ENCODE results near the gene FKBP7.
A peak's percentile ranks its signal among the peaks of the same experiment; 100 is the strongest.

The FKBP7 gene

DNA sequence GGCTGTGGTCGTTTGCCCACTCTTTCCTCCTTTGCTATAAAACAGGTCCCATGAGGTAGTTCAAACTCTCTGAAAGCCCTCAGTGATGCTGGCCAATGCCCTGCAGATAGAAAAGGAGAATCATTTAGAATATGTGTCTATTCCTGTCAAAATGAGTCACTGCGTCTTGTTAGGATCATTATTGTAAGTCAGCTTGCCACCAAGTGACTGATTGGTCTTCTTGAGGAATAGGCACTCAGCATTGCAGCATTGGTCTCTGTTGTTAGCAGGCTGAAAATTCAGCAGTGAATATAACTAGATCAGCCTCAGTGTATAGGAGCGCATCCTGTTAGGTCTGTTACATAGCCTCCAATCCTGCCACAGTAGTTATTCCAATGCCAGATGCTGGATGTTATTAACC is 56.3 kb downstream of the FKBP7 start:
- in situ Hi-C loops (cut with MboI; ENCODE audit: low pct_unique_long_range_greater_than_20kb, low sequenced_read_pairs, unreplicated experiment): loop anchor here (25.0 kb wide), 1 partner anchor 310 kb away; the partner anchor contains the start of gene RBM45

DNA sequence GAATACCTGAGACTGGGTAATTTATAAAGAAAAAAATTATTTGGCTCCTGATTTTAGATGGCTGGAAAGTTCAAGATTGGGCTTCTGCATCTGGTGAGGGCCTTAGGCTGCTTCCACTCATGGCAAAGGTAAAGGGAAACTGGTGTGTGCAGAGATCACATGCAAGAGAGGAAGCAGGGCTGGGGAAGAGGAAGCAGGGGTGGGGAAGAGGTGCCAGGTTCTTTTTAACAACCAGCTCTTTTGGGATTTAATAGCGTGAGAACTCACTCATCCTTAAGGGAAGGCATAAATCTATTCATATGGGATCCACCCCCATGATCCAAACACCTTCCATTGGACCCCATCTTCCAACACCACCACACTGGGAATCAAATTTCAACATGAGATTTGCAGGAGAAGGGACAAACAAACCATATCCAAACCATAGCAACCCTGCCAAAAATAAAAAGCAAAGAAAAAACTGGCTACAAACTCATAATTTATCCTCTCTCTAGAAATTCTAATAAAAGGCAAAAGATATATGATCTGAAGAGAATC is 57.9 kb downstream of the FKBP7 start:
- TF ChIP-seq, protein P1, sequence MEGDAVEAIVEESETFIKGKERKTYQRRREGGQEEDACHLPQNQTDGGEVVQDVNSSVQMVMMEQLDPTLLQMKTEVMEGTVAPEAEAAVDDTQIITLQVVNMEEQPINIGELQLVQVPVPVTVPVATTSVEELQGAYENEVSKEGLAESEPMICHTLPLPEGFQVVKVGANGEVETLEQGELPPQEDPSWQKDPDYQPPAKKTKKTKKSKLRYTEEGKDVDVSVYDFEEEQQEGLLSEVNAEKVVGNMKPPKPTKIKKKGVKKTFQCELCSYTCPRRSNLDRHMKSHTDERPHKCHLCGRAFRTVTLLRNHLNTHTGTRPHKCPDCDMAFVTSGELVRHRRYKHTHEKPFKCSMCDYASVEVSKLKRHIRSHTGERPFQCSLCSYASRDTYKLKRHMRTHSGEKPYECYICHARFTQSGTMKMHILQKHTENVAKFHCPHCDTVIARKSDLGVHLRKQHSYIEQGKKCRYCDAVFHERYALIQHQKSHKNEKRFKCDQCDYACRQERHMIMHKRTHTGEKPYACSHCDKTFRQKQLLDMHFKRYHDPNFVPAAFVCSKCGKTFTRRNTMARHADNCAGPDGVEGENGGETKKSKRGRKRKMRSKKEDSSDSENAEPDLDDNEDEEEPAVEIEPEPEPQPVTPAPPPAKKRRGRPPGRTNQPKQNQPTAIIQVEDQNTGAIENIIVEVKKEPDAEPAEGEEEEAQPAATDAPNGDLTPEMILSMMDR (IDR thresholded peaks at IDR 0.05; ENCODE audit: extremely low read depth, insufficient read depth, missing control alignments): no peak
- DNase-seq (ENCODE audit: low spot score): no peak
- in situ Hi-C loops (cut with MboI; ENCODE audit: low pct_unique_long_range_greater_than_20kb, low sequenced_read_pairs, unreplicated experiment): loop anchor here (25.0 kb wide), 1 partner anchor 308 kb away; the partner anchor contains the start of gene RBM45

More for the DNA sequence above, 56.3 kb downstream of the FKBP7 start:
- no peak for DNase-seq (ENCODE audit: low spot score)
- TF ChIP-seq, protein P1 (IDR thresholded peaks at IDR 0.05; ENCODE audit: extremely low read depth, insufficient read depth, missing control alignments): no peak

DNA sequence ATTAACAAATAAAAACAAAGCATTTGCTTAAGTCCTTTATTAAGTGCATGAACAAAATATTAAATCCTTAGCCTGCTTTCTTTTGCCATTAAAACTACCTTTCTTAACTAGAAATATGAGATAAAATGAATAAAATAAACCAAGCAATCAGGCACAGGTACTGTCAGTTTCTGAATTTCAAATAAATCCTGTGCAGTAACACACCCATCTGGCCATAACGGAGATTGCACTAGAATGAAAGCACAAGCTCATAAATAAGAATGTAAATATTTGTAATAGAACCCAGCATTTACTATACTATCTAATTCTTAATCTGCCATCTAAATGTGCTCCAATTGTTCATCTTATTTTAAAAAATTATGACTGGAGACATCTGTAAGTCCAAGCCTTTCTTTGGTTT is 59.3 kb downstream of the FKBP7 start:
- in situ Hi-C loops (cut with MboI; ENCODE audit: low pct_unique_long_range_greater_than_20kb, low sequenced_read_pairs, unreplicated experiment): loop anchor here (25.0 kb wide), 1 partner anchor 307 kb away; the partner anchor contains the start of gene RBM45
- peak; percentile 12 for DNase-seq (ENCODE audit: low spot score)
- TF ChIP-seq, protein P1 (IDR thresholded peaks at IDR 0.05; ENCODE audit: extremely low read depth, insufficient read depth, missing control alignments): peak; percentile 51

DNA sequence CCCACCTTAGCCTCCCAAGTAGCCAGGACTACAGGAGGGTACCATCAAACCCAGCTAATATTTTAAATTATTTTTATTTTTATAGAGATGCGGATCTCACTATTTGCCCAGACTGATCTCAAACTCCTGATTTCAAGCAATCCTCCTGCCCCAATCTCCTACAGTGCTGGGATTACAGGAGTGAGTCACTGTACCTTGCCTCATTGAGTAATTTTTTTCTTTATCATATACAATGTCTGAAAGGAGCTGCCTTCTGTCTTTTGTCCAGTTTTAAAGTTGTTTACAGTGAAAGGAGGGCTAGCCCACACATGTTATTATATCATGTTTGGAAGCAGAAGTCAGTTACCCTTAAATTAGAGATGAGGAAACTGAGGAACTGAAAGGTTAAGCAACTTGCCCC is 60.0 kb downstream of the FKBP7 start:
- in situ Hi-C loops (cut with MboI; ENCODE audit: low pct_unique_long_range_greater_than_20kb, low sequenced_read_pairs, unreplicated experiment): loop anchor here (25.0 kb wide), 1 partner anchor 306 kb away; the partner anchor contains the start of gene RBM45
- TF ChIP-seq, protein P1 (IDR thresholded peaks at IDR 0.05; ENCODE audit: extremely low read depth, insufficient read depth, missing control alignments): no peak
- no peak for DNase-seq (ENCODE audit: low spot score)

DNA sequence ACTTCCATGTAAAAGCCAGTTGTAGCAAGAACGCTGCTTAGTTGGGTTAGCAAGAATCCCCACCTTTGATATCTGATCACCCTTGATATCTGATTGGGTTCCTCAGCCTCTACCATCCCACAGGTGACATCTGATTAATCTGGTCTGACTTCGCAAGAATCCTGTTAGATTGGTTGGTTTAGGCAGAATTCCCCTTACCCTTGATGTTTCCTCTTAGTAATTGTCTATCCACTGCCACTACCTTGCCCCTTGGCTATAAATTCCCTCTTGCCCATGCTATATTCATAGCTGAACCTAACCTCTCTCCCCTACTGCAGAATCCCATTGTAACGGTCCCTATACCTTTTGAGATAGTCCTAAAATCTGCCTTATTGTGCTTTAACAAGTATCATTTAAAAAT is 60.5 kb downstream of the FKBP7 start:
- TF ChIP-seq, protein P1 (IDR thresholded peaks at IDR 0.05; ENCODE audit: extremely low read depth, insufficient read depth, missing control alignments): no peak
- DNase-seq (ENCODE audit: low spot score): no peak
- in situ Hi-C loops (cut with MboI; ENCODE audit: low pct_unique_long_range_greater_than_20kb, low sequenced_read_pairs, unreplicated experiment): loop anchor here (25.0 kb wide), 1 partner anchor 306 kb away; the partner anchor contains the start of gene RBM45

DNA sequence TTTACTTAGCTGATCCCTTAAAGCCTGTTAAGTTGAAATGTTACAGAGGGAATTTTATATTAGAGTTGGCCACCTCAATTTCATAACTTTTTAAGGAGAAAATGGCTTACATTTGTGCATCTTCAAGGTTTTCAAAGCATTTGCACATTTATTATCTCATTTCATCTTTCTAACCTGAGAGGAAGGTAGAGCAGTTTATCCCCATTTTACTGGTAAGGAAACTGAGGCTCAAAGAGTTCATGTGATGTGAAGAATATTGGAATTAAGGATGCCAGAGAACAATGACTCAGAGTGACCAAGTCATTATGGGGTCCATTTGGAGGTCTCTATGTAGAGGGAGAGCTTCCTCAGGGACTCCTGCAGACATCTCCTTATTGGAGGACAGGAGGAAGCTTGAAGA is 62.4 kb downstream of the FKBP7 start:
- TF ChIP-seq, protein P1 (IDR thresholded peaks at IDR 0.05; ENCODE audit: extremely low read depth, insufficient read depth, missing control alignments): no peak
- in situ Hi-C loops (cut with MboI; ENCODE audit: low pct_unique_long_range_greater_than_20kb, low sequenced_read_pairs, unreplicated experiment): loop anchor here (25.0 kb wide), 1 partner anchor 304 kb away; the partner anchor contains the start of gene RBM45
- DNase-seq (ENCODE audit: low spot score): no peak
